A549 (cell line): ENCODE data around the gene NINL. TPM values are rescaled to one million over a fixed set of nuclear protein-coding genes. Genes with fewer than 3 reads are reported as not detected.

Source experiments
- ATAC-seq, 2 experiments: fragments of 200-7000 bp in 1 of 2; fragments of >200 bp in 1 of 2; cut with Nextera tagmentation in 1 of 2; cut with Tn5 transposase in 1 of 2; 3 replicates each; pipeline versions ENCODE4 v1.8.0 to v1.9.1; 2018 to 2020; ENCODE audit warnings: mild to moderate bottlenecking in 1 of 2, moderate library complexity in 1 of 2
- CTCF ChIA-PET: fragments of 300-600 bp; sonication (Branson Sonifier 250); formaldehyde crosslinking; extraction: SDS; loops from one replicate; lab custom pipeline; 2021; ENCODE audit warnings: antibody characterized with exemption, inconsistent platforms; lab: Yijun Ruan, JAX
- POLR2A ChIA-PET: fragments of 350-600 bp; formaldehyde crosslinking; extraction: SDS; loops from one replicate; lab custom pipeline; 2021; ENCODE audit warnings: antibody characterized with exemption, inconsistent platforms; lab: Yijun Ruan, JAX
- DNase-seq, 2 experiments: peaks; one replicate each; pipeline versions ENCODE4 v3.0.0 to v3.0.0-alpha.2; 2011 to 2016; ENCODE audit warnings: low read depth in 1 of 2, low spot score in 1 of 2
- FAIRE-seq: peaks from 2 replicates; lab custom pipeline; 2011; peaks lifted over from hg19 to GRCh38; lab: Jason Lieb, UNC
- H3K27ac ChIP-seq, 2 experiments: fragments of >200 bp; sonication (Bioruptor Twin); formaldehyde crosslinking; 3 replicates each; pipeline ENCODE4 v1.5.1; 2016 to 2017
- H3K4me1 ChIP-seq: fragments of >200 bp; sonication (Bioruptor Twin); formaldehyde crosslinking; 3 replicates; pipeline ENCODE4 v1.6.1; 2016
- H3K4me2 ChIP-seq: fragments of >200 bp; sonication (Bioruptor Twin); formaldehyde crosslinking; 3 replicates; pipeline ENCODE4 v1.6.1; 2016
- H3K4me3 ChIP-seq: fragments of >200 bp; sonication (Bioruptor Twin); formaldehyde crosslinking; 3 replicates; pipeline ENCODE4 v1.5.1; 2016
- H3K9me3 ChIP-seq: fragments of >200 bp; sonication (Bioruptor Twin); formaldehyde crosslinking; 3 replicates; pipeline ENCODE4 v1.6.1; 2016
- CBX2 ChIP-seq: fragments of 200-600 bp; sonication (generic); IDR thresholded peaks from 2 replicates; pipeline ENCODE4 v1.6.1; 2016; ENCODE audit warnings: low read depth, mild to moderate bottlenecking, borderline replicate concordance
- EHF ChIP-seq: fragments of 250-450 bp; sonication (Bioruptor Pico); IDR thresholded peaks from 2 replicates; pipeline ENCODE4 v1.5.0; 2020; ENCODE audit warnings: mild to moderate bottlenecking
- EHMT2 ChIP-seq: fragments of 200-600 bp; sonication (generic); IDR thresholded peaks from 2 replicates; pipeline ENCODE4 v1.6.1; 2016; ENCODE audit warnings: antibody characterized with exemption, low read depth, mild to moderate bottlenecking, moderate library complexity
- EP300 ChIP-seq, 2 experiments: fragments of >200 bp; sonication (Bioruptor Twin); formaldehyde crosslinking; IDR thresholded peaks; 2 replicates in 1 of 2; 3 replicates in 1 of 2; pipeline ENCODE4 v1.6.1; 2016 to 2017
- HOXA7 ChIP-seq: fragments of 250-450 bp; sonication (Bioruptor Pico); IDR thresholded peaks from 2 replicates; pipeline ENCODE4 v1.5.0; 2020; ENCODE audit warnings: mild to moderate bottlenecking, moderate library complexity
- JUNB ChIP-seq: fragments of >200 bp; sonication (Bioruptor Twin); formaldehyde crosslinking; IDR thresholded peaks from 2 replicates; pipeline ENCODE4 v1.6.1; 2016
- MAFK ChIP-seq: fragments of 450-650 bp; IDR thresholded peaks from 2 replicates; pipeline ENCODE4 v1.6.1; 2014; ENCODE audit not compliant: partially characterized antibody
- MYC ChIP-seq: IDR thresholded peaks from 2 replicates; pipeline ENCODE4 v1.6.1; 2012; ENCODE audit warnings: mild to moderate bottlenecking, inconsistent platforms, low read length, improper control_type of control experiment, borderline replicate concordance
- POLR2AphosphoS2 ChIP-seq: conservative IDR thresholded peaks from 2 replicates; pipeline ENCODE4 v1.6.1; 2012; ENCODE audit warnings: low read length, improper control_type of control experiment, inconsistent platforms
- RAD21 ChIP-seq, 2 experiments: fragments of >200 bp in 1 of 2; sonication (Bioruptor Twin) in 1 of 2; formaldehyde crosslinking in 1 of 2; IDR thresholded peaks in 1 of 2; conservative IDR thresholded peaks in 1 of 2; 2 replicates in 1 of 2; 3 replicates in 1 of 2; pipeline ENCODE4 v1.6.1; 2012 to 2018; ENCODE audit warnings: inconsistent platforms in 1 of 2
- RCOR1 ChIP-seq: fragments of 150-350 bp; IDR thresholded peaks from 2 replicates; pipeline ENCODE4 v1.6.1; 2014; ENCODE audit warnings: antibody characterized with exemption, low read length, low read depth
- RNF2 ChIP-seq: fragments of 200-600 bp; sonication (generic); IDR thresholded peaks from 2 replicates; pipeline ENCODE4 v1.6.1; 2016; ENCODE audit warnings: low read depth, mild to moderate bottlenecking, antibody characterized with exemption, moderate library complexity, borderline replicate concordance
- TFCP2L1 ChIP-seq: fragments of 250-450 bp; sonication (Bioruptor Pico); IDR thresholded peaks from 2 replicates; pipeline ENCODE4 v1.5.0; 2021; ENCODE audit warnings: mild to moderate bottlenecking
- ZSCAN20 ChIP-seq: fragments of 250-450 bp; sonication (Bioruptor Pico); IDR thresholded peaks from 2 replicates; pipeline ENCODE4 v1.8.0; 2022; ENCODE audit warnings: mild to moderate bottlenecking, moderate library complexity
- WGBS: methylation state at CpG from one replicate; pipeline ENCODE4 v1.1.6; 2017; ENCODE audit errors: missing lambda C conversion rate; 5-methylcytosine and 5-hydroxymethylcytosine counted together
- polyA plus RNA-seq, 4 experiments: library from polyadenylated mRNA; depleted of rRNA in 3 of 4; stranded (reverse); fragments of >200 nt; fragmentation: RNase III in 1 of 4; extraction: RNeasy Plus Mini Kit Qiagen cat#74134 plus additional on column Dnase treatment in 1 of 4; gene quantifications; 2 replicates in 3 of 4; 3 replicates in 1 of 4; pipeline ENCODE4 v1.2.3, GENCODE V29; 2011 to 2017
- TF ChIP-seq, protein P1 (sequence below): IDR thresholded peaks from 2 replicates; pipeline ENCODE4 v1.6.1; 2012; ENCODE audit warnings: low read depth, borderline replicate concordance
- TF ChIP-seq, protein P2 (sequence below): fragments of >200 bp; sonication (Bioruptor Twin); formaldehyde crosslinking; IDR thresholded peaks from 3 replicates; pipeline ENCODE4 v1.6.1; 2016
- TF ChIP-seq, protein P3 (sequence below): fragments of >200 bp; sonication (Bioruptor Twin); formaldehyde crosslinking; IDR thresholded peaks from 3 replicates; pipeline ENCODE4 v1.5.1; 2016
- TF ChIP-seq, protein P4 (sequence below): fragments of 200-600 bp; sonication (generic); IDR thresholded peaks from 2 replicates; pipeline ENCODE4 v1.6.1; 2016; ENCODE audit warnings: antibody characterized with exemption, mild to moderate bottlenecking, moderate library complexity
- TF ChIP-seq, protein P5 (sequence below): fragments of 250-450 bp; sonication (Bioruptor Pico); IDR thresholded peaks from 2 replicates; pipeline ENCODE4 v1.5.0; 2020; ENCODE audit warnings: low read depth, mild to moderate bottlenecking, moderate library complexity

Gene NINL
- polyA plus RNA-seq, 2 of the 4 experiments (the other 2 are of a cell fraction): 20.2 to 22.4 TPM

DNA sequence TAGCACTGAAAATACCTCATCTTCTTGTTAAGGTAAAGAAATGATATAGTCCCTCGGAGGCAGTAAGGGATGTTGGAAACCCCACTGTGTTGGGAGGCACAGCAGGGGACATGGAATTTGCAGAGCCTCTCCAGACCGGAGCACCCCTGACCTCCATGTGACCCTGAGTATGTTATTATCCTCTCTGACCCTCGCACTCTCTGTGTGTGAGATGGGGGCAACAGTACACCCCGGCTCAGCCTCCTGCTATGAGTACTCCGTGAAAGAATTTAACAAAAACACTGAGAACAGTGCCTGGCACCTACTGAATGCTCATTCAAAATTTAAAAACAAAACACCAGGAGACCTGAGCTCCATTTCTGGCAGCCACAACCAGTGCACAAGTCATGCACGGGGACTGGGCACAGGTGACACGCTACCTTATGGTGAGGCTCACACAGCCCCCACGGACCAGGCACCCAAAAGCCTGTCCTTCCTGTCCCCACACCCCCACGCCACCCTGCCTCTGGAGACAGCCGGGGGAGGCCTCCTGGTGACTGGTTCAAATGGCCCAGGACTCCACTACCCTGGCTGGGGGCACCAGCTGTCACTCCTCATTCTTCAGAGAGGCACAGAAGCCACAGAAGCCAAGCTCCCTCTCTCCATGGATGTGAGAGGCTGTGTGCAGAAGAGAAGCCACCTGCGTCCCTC is 6.1 kb downstream of the NINL start:
- FAIRE-seq (no peak), DNase-seq (no peak), ATAC-seq (peak; percentile 15 to 42; a peak in 3 of 6 replicates)
- Histone ChIP-seq H3K4me2 (0 out of 3 replicates have a peak overlapping the region, but pooled peaks have one; percentile 0), H3K9me3 (no peaks in the 10 kb centered on the region), H3K4me3 (no peak overlapping the region), H3K27ac (peak overlapping the region in 1 of 2 experiments; percentile 18; a peak in 2 of 6 replicates), H3K4me1 (peaks cover 41% of the 10 kb centered on the region; the same call in 2 of the 3 replicates)
- ChIA-PET CTCF (no interaction called here), POLR2A (interaction anchor here (0.7 kb wide), 1 partner anchor 546 kb away, joined by 5 read pairs; no protein-coding TSS in a partner anchor)
- WGBS: 77% methylated on average over 11 of the region's 11 CpGs
- TF ChIP-seq, protein P1, sequence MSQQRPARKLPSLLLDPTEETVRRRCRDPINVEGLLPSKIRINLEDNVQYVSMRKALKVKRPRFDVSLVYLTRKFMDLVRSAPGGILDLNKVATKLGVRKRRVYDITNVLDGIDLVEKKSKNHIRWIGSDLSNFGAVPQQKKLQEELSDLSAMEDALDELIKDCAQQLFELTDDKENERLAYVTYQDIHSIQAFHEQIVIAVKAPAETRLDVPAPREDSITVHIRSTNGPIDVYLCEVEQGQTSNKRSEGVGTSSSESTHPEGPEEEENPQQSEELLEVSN: no peak
- TF ChIP-seq RCOR1 (no peak), JUNB (no peak)

DNA sequence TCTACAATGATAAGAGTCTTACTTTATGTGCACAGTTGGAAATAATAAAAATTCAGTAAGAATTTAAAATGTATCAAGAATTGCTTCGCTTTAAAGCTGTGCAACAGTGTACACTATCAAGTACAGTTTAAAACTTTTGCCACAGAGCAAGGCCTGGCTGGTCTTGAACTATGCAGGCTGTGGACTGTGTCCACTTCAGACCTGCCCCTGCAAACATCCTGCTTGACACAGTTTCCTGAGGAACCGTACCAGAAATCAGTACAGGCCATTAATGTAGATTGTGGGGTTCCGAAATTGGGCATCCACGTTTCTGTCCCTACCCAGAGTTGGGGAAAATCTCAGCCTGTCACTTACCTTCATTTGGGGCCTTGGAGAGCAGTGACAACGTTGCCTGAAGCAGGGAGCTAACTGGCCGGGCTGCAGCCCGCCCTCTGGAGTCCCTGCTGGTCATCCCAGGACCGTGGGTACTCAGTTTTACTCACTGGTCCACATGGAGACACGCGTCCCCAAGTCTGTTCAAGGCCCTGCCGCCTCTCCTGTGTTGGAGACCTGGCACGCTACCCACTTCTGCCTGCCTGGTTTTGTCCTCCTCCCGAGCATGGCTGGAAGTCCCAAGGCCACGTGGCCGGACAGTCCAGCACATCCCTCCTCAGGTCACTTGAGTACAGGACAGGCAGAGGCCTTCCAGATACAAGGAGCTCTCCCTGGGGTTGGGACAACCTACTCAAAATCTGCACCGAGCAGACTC is 8.4 kb downstream of the NINL start:
- no peak overlapping the region for H3K27ac ChIP-seq
- peaks cover 25% of the 10 kb centered on the region; the same call in 2 of the 3 replicates for H3K4me1 ChIP-seq
- H3K4me2 ChIP-seq: no peak overlapping the region
- ATAC-seq: peak in 1 of 2 experiments; percentile 14; a peak in 2 of 6 replicates
- no peak overlapping the region for H3K4me3 ChIP-seq
- no peak for DNase-seq
- POLR2A ChIA-PET: interaction anchor here (0.6 kb wide), 1 partner anchor 29 kb away, joined by 3 read pairs; no protein-coding TSS in a partner anchor
- WGBS: 92% methylated on average over 16 of the region's 16 CpGs
- CTCF ChIA-PET: interaction anchor here (0.9 to 1.7 kb wide), 4 partner anchors 18 to 266 kb away, joined by 3 to 5 read pairs (median 3); no protein-coding TSS in a partner anchor
- no peaks in the 10 kb centered on the region for H3K9me3 ChIP-seq
- no peak for FAIRE-seq
- TF ChIP-seq, protein P1: no peak
- TF ChIP-seq EHMT2: no peak
- no peak for TF ChIP-seq RNF2
- TF ChIP-seq MYC: no peak
- no peak for TF ChIP-seq MAFK
- no peak for TF ChIP-seq EHF (CRISPR knock-in tag)
- TF ChIP-seq RAD21 (conservative IDR thresholded peaks at IDR 0.05 in 1 of 2, IDR thresholded peaks at IDR 0.05 in 1 of 2): no peak

DNA sequence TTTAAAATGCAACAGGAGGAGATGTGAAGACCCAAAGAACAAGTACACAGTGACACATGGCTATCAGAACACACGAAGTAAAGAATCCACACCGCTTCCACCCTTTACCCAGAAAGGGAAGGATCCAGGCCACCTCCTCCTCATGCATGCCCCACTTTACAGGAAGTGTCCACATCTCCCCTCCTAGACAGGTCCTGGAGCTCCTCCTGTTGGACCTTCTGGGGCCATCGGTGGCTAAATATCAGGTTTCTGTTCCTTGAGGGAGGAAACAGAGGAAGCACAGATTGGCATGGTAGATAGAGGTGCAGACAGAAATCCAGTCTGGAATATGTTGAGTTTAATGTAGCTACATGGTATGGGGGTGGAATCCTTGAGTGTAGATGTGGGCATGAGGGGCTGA is 10.9 kb downstream of the NINL start:
- DNase-seq (peak in 1 of 2 experiments; percentile 54), FAIRE-seq (no peak), ATAC-seq (peak; percentile 56 to 68; a peak in 5 of 6 replicates)
- H3K9me3 ChIP-seq: no peaks in the 10 kb centered on the region
- no peak overlapping the region for H3K4me2 ChIP-seq
- no peak overlapping the region for H3K4me3 ChIP-seq
- peaks cover 17% of the 10 kb centered on the region; the same call in 2 of the 3 replicates for H3K4me1 ChIP-seq
- POLR2A ChIA-PET: interaction anchor here (0.8 kb wide), 1 partner anchor 10 kb away, joined by 3 read pairs; the partner anchor contains the start of gene NINL
- WGBS: 91% methylated on average over 3 of the region's 3 CpGs
- CTCF ChIA-PET: interaction anchor here (1.0 to 1.1 kb wide), 2 partner anchors 10 to 26 kb away, joined by 4 read pairs; no protein-coding TSS in a partner anchor
- H3K27ac ChIP-seq: no peak overlapping the region
- TF ChIP-seq, protein P2, sequence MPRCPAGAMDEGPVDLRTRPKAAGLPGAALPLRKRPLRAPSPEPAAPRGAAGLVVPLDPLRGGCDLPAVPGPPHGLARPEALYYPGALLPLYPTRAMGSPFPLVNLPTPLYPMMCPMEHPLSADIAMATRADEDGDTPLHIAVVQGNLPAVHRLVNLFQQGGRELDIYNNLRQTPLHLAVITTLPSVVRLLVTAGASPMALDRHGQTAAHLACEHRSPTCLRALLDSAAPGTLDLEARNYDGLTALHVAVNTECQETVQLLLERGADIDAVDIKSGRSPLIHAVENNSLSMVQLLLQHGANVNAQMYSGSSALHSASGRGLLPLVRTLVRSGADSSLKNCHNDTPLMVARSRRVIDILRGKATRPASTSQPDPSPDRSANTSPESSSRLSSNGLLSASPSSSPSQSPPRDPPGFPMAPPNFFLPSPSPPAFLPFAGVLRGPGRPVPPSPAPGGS: no peak
- TF ChIP-seq TFCP2L1 (CRISPR knock-in tag) (no peak), CBX2 (no peak), POLR2AphosphoS2 (no peak), MAFK (no peak), HOXA7 (no peak), ZSCAN20 (no peak), EP300 (IDR thresholded peaks at IDR 0.05) (no peak), RAD21 (conservative IDR thresholded peaks at IDR 0.05 in 1 of 2, IDR thresholded peaks at IDR 0.05 in 1 of 2) (peak; percentile 45 to 57; a peak in 3 of 5 replicates)
- TF ChIP-seq, protein P3, sequence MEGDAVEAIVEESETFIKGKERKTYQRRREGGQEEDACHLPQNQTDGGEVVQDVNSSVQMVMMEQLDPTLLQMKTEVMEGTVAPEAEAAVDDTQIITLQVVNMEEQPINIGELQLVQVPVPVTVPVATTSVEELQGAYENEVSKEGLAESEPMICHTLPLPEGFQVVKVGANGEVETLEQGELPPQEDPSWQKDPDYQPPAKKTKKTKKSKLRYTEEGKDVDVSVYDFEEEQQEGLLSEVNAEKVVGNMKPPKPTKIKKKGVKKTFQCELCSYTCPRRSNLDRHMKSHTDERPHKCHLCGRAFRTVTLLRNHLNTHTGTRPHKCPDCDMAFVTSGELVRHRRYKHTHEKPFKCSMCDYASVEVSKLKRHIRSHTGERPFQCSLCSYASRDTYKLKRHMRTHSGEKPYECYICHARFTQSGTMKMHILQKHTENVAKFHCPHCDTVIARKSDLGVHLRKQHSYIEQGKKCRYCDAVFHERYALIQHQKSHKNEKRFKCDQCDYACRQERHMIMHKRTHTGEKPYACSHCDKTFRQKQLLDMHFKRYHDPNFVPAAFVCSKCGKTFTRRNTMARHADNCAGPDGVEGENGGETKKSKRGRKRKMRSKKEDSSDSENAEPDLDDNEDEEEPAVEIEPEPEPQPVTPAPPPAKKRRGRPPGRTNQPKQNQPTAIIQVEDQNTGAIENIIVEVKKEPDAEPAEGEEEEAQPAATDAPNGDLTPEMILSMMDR: peak; percentile 24; the same call in 1 of the 3 replicates
- TF ChIP-seq, protein P4, sequence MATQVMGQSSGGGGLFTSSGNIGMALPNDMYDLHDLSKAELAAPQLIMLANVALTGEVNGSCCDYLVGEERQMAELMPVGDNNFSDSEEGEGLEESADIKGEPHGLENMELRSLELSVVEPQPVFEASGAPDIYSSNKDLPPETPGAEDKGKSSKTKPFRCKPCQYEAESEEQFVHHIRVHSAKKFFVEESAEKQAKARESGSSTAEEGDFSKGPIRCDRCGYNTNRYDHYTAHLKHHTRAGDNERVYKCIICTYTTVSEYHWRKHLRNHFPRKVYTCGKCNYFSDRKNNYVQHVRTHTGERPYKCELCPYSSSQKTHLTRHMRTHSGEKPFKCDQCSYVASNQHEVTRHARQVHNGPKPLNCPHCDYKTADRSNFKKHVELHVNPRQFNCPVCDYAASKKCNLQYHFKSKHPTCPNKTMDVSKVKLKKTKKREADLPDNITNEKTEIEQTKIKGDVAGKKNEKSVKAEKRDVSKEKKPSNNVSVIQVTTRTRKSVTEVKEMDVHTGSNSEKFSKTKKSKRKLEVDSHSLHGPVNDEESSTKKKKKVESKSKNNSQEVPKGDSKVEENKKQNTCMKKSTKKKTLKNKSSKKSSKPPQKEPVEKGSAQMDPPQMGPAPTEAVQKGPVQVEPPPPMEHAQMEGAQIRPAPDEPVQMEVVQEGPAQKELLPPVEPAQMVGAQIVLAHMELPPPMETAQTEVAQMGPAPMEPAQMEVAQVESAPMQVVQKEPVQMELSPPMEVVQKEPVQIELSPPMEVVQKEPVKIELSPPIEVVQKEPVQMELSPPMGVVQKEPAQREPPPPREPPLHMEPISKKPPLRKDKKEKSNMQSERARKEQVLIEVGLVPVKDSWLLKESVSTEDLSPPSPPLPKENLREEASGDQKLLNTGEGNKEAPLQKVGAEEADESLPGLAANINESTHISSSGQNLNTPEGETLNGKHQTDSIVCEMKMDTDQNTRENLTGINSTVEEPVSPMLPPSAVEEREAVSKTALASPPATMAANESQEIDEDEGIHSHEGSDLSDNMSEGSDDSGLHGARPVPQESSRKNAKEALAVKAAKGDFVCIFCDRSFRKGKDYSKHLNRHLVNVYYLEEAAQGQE: no peak
- TF ChIP-seq, protein P5, sequence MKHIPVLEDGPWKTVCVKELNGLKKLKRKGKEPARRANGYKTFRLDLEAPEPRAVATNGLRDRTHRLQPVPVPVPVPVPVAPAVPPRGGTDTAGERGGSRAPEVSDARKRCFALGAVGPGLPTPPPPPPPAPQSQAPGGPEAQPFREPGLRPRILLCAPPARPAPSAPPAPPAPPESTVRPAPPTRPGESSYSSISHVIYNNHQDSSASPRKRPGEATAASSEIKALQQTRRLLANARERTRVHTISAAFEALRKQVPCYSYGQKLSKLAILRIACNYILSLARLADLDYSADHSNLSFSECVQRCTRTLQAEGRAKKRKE (CRISPR knock-in tag): no peak
